ENCODE measurements around the gene SKIC8.

The SKIC8 gene

DNA sequence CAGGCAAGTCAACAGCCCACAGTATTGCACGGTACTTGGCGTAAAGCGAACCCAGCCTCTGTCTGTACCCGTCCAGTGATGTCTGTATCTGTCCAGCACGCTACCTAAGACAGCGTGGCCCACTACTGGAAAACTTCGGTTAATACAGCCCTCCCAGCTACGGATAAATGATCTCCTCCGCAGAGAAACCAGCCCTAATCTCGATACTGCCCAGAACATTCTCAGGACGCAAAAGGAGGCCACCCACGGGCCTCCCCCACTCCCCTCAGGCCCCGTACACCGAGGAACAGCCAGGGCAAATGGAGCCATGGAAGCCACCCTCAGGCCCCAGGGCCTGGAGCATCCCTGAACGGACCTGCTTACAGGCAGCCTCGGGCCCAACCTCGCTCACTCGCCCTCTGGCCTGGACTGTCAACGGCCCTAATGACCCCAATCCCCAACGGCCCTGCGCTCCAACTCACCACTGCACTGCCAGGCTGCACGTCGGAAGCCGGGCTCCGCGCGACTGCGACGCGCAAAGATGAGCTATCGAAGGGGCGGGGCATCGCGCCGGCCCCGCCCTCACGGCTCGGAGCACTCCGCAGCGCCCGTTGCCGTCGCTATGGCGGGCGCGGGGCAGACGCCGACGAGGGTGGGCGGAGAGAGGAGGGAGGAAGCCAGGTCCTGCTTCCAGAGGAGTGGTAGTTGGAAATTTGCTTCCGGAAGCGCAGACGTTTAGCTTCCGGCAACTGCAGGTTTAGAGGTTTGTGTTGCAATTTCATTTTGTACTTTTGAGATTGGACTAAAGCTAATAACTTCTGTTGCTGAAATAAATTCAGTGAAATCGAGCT is at the start of gene SKIC8:
Gene SKIC8, minus strand, starts transcription at position 509 of the 830 bp plus-strand sequence. CDS start 3,923 bp downstream, outside the sequence.
- peak; percentile 93 for DNase-seq (ENCODE audit: low spot score)

DNA sequence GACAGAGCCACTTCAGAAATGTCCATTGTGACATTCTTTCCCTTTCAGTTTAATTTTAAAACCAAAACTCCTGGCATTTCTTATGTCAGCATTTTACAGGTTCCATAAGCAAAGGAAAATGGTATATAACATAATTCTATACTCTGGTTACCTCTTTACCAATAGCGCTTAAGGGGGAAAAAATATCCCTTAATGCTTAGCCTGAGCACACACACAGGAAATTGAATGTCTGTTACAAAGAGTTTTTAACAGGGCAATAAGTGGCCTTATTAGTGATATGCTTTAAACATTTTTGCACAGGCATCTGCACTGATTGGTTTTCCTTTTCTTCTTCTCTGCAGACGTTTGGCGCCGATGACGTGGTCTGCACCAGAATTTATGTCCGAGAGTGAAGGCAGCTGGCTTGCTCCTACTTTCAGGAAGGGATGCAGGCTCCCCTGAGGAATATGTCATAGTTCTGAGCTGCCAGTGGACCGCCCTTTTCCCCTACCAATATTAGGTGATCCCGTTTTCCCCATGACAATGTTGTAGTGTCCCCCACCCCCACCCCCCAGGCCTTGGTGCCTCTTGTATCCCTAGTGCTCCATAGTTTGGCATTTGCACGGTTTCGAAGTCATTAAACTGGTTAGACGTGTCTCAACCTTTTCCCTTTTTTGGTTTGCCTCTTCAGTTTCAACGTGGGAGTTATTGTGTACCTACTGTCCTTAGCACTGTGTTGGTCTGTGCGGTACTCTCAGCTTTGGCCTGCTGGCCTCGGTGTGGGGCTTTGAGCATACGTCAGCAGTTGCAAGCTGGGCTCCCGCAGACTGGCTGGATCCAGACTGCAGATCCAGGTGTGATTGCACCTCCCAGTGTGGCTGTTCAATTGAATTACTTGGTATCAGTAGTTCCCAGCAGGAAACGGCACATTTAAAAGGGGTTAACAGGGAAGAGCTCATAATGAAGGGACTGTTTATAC is 48.5 kb upstream of the SKIC8 start:
- no peak for DNase-seq (ENCODE audit: low spot score)

GRCh38 chr15:78345396-78346125 is 46.2 kb upstream of the SKIC8 start:
- no peak for DNase-seq (ENCODE audit: low spot score)

GRCh38 chr15:78343276-78344060 is 44.1 kb upstream of the SKIC8 start:
- no peak for DNase-seq (ENCODE audit: low spot score)

DNA sequence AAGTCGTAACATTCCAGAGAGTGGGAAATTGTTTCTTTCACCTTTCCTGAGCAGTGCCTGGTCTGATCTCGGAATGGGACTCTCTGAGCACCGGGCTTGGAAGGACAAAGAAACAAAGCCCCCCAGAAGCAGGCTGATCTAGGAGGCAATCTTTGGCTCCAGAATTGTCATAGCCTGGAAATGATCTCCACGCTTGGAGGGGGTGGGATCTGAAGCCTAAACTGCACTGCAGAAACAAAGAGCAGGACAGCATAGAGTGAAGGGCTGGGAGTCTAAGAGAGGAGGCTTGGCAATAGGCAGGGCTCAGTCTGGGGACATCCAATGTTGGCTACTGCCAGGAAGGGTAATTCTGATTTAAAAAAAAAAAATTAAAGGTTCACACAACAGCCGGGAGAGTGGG is 42.6 kb upstream of the SKIC8 start:
- DNase-seq (ENCODE audit: low spot score) = no peak

DNA sequence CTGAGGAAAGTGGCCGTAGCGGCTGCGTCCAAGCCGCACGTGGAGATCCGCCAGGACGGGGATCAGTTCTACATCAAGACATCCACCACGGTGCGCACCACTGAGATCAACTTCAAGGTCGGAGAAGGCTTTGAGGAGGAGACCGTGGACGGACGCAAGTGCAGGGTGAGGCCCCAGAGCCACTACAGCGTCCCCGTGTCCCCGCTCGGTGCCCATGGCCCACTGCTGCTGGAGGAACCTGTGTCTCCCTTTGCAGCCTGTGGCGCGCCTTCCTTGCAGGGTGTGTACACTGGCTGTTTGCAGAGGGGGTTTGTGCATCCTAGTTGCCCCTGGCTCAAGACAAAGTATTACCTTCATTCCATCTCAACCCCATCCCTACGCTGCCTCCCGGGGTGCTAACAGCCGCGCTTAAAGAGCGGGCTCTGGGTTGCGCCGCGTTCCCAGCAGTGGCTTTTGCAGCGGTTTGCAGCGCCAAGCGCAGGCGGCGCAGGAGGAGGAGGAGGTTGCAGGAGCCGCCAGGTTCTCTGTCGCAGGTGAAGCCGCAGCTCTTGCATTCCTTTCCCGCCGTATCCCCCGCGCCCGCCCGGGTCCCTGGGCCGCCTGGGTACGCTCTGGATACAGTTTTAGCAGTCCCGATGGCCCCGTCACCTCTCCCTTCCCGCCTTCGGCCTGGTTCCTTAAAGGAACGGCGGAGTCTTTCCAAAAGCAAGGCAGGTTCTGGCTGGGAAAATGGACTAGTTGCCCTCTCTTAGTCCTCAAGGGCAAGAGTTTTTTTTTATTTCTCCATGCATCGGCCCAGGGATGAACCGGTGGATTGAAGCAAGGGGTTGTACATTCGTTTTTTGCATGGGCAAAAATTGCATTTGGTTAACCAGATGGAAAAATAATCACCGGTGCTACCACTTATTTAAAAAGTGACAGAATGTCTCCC is 41.9 kb upstream of the SKIC8 start:
- no peak for DNase-seq (ENCODE audit: low spot score)

DNA sequence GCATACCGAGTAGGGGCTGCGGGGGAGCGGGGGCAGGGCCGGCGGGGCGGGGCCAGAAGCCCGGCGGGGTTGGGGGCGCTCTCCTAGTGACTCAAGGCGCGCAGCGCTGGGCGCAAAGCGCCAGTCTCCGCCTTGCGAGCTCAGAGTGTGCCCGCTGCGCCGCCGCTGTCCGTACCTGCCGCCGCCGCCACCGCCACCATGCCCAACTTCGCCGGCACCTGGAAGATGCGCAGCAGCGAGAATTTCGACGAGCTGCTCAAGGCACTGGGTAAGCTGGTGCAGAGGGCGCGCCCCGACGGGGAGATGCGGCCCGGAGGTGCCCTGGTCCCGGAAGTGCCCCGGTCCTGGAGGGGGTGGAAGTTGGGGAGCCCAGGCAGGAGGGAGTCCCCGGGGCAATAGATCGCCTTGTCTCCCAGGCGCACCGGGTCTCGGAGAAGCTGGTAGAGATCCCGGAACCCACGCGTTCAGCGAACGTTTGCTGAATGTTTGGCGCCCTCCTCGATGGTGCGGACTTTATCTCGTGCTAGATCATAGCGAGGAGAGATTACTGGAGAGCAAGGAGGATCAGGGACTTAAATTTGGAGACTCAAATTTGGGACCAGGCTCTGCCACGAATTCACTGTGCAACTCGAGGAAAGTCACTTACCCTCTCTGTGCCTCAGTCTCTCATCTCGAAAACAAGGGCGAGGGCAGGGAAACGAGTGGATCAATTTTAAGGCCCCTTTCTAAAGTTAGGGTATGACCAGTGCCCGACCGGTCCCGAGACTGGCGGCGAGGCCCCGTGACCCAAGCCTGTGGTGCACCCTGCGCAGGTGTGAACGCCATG is 41.0 kb upstream of the SKIC8 start, which contains the start of gene CRABP1:
Gene CRABP1, plus strand, starts transcription at position 123 of the 826 bp plus-strand sequence. Its CDS starts 76 bp downstream, at position 199.
- DNase-seq (ENCODE audit: low spot score) = no peak

DNA sequence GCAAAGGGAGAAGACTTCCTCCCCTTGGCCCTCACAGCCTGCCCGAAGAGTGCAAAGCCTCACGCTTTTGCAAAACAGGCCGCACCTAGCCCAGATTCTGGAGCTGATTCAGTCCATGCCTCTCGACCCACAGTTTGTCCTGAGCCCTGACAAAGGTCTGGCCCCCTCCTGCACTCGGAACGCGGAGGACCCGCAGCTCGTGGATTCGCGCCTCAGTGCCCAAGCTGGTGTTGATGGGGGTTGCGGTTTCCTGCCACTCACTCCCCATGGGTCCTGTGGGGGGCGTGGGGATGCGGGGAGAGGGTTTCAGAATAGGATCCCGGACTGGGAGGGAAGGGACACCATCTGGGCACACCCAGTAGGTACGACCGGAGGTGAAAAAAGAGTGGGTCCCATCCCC is 40.1 kb upstream of the SKIC8 start:
- DNase-seq (ENCODE audit: low spot score) = no peak

- no peak for DNase-seq (ENCODE audit: low spot score)
These were observed 39.4 kb upstream of the SKIC8 start for GRCh38 chr15:78338781-78339180.

GRCh38 chr15:78335985-78336384 is 36.6 kb upstream of the SKIC8 start:
- DNase-seq (ENCODE audit: low spot score) = no peak

GRCh38 chr15:78334845-78335244 is 35.4 kb upstream of the SKIC8 start:
- DNase-seq (ENCODE audit: low spot score) = no peak

- no peak for DNase-seq (ENCODE audit: low spot score)
These were observed 30.2 kb upstream of the SKIC8 start for GRCh38 chr15:78329625-78330024.

DNA sequence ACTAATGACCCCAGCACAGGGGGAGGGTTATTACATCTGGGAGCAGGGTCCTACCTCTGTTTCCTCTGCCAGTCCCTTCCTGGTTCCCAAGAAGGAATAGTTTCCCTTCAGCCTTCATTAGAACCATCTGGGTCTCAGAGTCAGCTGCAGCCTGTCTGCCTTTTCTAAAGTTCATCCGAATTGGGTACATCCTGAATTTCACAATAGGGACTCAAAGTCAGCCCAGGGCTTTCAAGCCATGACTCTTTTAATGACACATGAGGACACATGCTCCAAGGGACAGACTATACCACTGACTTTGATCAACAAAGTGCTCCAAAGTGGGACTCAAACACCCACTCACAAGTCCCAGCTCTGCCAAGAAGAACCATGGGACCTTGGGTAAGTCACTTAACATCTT is 28.1 kb upstream of the SKIC8 start:
- no peak for DNase-seq (ENCODE audit: low spot score)

DNA sequence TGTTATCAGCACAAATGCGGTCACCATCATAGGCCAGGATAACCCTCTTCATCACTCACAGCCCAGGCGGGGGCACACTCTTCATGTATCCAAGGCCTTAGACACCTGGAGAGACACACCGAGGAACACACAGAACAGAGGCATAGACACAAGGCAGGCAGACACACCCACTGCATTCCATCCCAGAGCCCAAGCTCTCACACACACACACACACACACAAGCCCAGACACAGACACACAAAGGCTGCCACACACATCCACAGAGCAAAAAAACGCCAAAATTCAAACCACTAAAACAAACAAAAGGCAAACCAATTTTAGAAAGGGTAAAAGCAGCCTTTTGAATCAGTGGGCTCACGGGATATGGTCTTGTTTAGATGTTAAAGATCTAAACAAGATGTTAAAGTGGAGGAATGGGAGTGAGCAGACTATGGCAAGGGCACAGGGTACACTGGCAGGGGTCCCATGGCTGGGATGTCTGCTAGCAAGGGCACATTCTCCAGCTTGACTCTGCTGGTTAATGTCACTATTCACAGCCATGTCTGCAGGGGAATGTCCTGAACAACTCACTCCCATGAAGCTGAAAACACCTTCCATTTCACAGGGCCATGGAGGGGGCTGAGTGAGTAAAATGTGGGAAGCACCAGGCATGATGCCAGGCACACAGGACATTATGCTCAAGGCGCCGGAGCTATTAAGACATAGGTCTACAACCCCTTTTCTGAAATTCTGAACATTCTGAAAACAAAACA is 25.9 kb upstream of the SKIC8 start:
- DNase-seq (ENCODE audit: low spot score) = no peak

DNA sequence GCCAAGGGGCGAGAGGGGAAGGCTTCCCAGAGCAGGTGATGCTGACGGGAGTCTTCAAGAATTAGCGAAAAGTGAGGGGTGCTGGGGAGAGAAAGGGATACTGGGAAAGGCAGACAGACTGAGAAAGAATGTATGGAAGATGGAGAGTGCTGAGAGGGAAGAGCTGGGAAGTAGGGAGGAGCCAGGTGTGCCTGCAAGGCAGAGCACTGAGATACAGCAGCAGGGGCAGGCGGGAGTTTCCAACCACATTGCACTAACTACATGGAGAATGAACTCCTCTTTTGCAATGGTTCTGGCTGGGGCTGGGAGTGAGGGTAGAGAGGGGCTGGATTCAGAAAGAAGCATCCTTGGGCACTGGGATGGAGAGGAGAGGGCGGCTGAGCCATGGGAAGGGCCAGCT is 24.7 kb upstream of the SKIC8 start:
- no peak for DNase-seq (ENCODE audit: low spot score)

DNA sequence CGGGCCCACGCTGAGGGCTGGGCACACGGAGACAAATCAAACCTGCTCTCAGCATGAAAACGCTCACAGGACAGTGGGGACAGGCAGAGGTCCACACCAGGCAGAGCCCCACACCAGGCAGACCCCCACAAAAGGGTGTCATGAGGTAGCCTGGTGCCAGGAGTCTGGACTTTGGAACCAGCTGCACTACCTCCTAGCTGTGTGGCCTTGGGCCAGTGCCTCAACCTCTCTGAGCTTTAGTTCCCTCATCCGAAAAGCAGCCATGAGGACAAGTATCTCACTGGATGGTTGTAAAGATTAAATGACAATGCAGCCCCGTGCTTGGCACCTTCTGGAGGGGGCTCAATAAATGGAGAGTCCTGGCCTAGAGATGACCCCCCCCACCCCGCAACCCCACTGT is 24.3 kb upstream of the SKIC8 start:
- no peak for DNase-seq (ENCODE audit: low spot score)

- no peak for DNase-seq (ENCODE audit: low spot score)
These were observed 23.5 kb upstream of the SKIC8 start for GRCh38 chr15:78322724-78323521.

DNA sequence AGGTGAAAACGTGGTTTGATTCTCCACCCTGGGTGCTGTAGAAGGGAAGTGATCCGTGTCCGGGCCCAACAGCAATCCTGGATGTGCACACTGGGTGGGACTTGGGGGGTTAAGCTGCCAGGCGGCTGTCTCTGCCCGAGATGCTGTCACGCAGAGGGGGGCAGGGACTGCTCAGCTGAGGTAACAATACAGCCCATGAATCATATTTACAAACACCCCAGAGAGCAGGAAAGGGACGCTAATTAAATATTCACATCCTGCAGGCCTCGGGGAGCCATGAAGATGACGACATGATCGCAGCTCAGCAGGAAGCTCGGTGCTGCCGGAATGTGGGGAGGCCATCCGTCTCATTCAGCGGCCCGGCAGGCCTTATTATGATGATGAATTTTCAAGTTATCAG is 22.8 kb upstream of the SKIC8 start:
- no peak for DNase-seq (ENCODE audit: low spot score)

All from putamen (tissue), 1 donor.